Endothelial cell of umbilical vein (primary cell): ENCODE measurements around the gene OR52I1. TPM values are rescaled to one million over a fixed set of nuclear protein-coding genes. Genes with fewer than 3 reads are reported as not detected.

Source experiments
- BruUV-seq: library from RNA; stranded (reverse); fragments of 400-500 nt; replicated peaks from 2 replicates; lab custom pipeline; 2021; lab: Mats Ljungman, UMichigan
- CTCF ChIA-PET: fragments of 300-600, 350-600 bp; sonication (Branson Sonifier 250); formaldehyde crosslinking; loops from one replicate; lab custom pipeline; 2021; ENCODE audit warnings: antibody characterized with exemption, inconsistent platforms; lab: Charles Lee
- POLR2A ChIA-PET: fragments of 300-600, 350-600 bp; sonication (Branson Sonifier 250); formaldehyde crosslinking; loops from one replicate; lab custom pipeline; 2021; ENCODE audit warnings: antibody characterized with exemption, inconsistent platforms; lab: Charles Lee
- DNase-seq: peaks from one replicate; pipeline ENCODE4 v3.0.0-alpha.2; 2011; ENCODE audit warnings: low read depth, low spot score
- FAIRE-seq: peaks from 2 replicates; lab custom pipeline; 2011; peaks lifted over from hg19 to GRCh38; lab: Jason Lieb, UNC
- H2AFZ ChIP-seq: 2 replicates; pipeline ENCODE4 v1.6.0; 2012; ENCODE audit warnings: low read depth, low read length, control low read depth, inconsistent platforms
- H3K27ac ChIP-seq: 2 replicates; pipeline ENCODE4 v1.5.1; 2011; ENCODE audit warnings: low read depth, mild to moderate bottlenecking, control low read depth, low read length, moderate library complexity; ENCODE audit not compliant: insufficient read depth
- H3K27me3 ChIP-seq, 2 experiments: 2 replicates each; pipeline versions ENCODE4 v1.6.0 to v1.6.1; 2011; ENCODE audit warnings: low read length in 2 of 2, mixed read lengths in 1 of 2; ENCODE audit not compliant: control insufficient read depth in 2 of 2, insufficient read depth in 2 of 2
- H3K36me3 ChIP-seq, 2 experiments: 2 replicates in 1 of 2; 3 replicates in 1 of 2; pipeline ENCODE4 v1.5.1; 2011; ENCODE audit warnings: low read length in 2 of 2, mild to moderate bottlenecking in 1 of 2, moderate library complexity in 1 of 2; ENCODE audit not compliant: control insufficient read depth in 2 of 2, insufficient read depth in 2 of 2; ENCODE audit errors: extremely low read depth in 1 of 2
- H3K4me1 ChIP-seq: 3 replicates; pipeline ENCODE4 v1.5.1; 2011; ENCODE audit warnings: mild to moderate bottlenecking, low read length; ENCODE audit not compliant: control insufficient read depth, insufficient read depth; ENCODE audit errors: extremely low read depth
- H3K4me2 ChIP-seq: 2 replicates; pipeline ENCODE4 v1.6.1; 2011; ENCODE audit warnings: low read length, control low read depth, mixed read lengths; ENCODE audit not compliant: insufficient read depth
- H3K4me3 ChIP-seq, 3 experiments: fragments of 200-600 bp in 1 of 3; sonication (generic), shearing (Covaris generic) in 1 of 3; replicated peaks in 1 of 3; 2 replicates each; pipeline ENCODE4 v1.5.1; 2011 to 2016; ENCODE audit warnings: control low read depth in 3 of 3, low read length in 3 of 3, mild to moderate bottlenecking in 2 of 3, inconsistent platforms in 1 of 3, low read depth in 1 of 3, moderate library complexity in 1 of 3; ENCODE audit not compliant: insufficient read depth in 1 of 3
- H3K79me2 ChIP-seq: 2 replicates; pipeline ENCODE4 v1.6.0; 2012; ENCODE audit warnings: low read length, inconsistent platforms; ENCODE audit not compliant: control insufficient read depth, insufficient read depth
- H3K9ac ChIP-seq: replicated peaks from 2 replicates; pipeline ENCODE3; 2011; ENCODE audit warnings: low read length, control low read depth; ENCODE audit not compliant: insufficient read depth; ENCODE audit errors: extremely low read depth
- H3K9me1 ChIP-seq: replicated peaks from 3 replicates; pipeline ENCODE4 v1.6.0; 2011; ENCODE audit warnings: mild to moderate bottlenecking, low read length; ENCODE audit not compliant: control insufficient read depth, insufficient read depth; ENCODE audit errors: extremely low read depth
- H3K9me3 ChIP-seq: replicated peaks from 2 replicates; pipeline ENCODE4 v1.5.1; 2012; ENCODE audit warnings: low read length, inconsistent platforms; ENCODE audit not compliant: control insufficient read depth, insufficient read depth
- H4K20me1 ChIP-seq: replicated peaks from 2 replicates; pipeline ENCODE3; 2011; ENCODE audit warnings: mild to moderate bottlenecking, low read length; ENCODE audit not compliant: control insufficient read depth, insufficient read depth; ENCODE audit errors: extremely low read depth
- FOS ChIP-seq: IDR thresholded peaks from 2 replicates; pipeline ENCODE4 v1.6.1; 2011; ENCODE audit warnings: mild to moderate bottlenecking, low read length, moderate library complexity, borderline replicate concordance; ENCODE audit not compliant: insufficient read depth
- JUN ChIP-seq: IDR thresholded peaks from 2 replicates; pipeline ENCODE4 v1.6.1; 2011; ENCODE audit warnings: borderline replicate concordance, low read depth; ENCODE audit not compliant: insufficient read length, insufficient read depth
- MYC ChIP-seq: IDR thresholded peaks from one replicate; pipeline ENCODE4 v1.6.1; 2011; ENCODE audit warnings: mild to moderate bottlenecking, low read depth, low read length
- dilution Hi-C: fragments of 300-500 bp; cut with MboI; formaldehyde crosslinking; loops from one replicate; pipeline ENCODE4 v1.15.0; 2019; ENCODE audit warnings: low sequenced_read_pairs; ENCODE audit not compliant: extremely low pct_ligation_motif_present
- intact Hi-C: fragments of 100-400 bp; cut with micrococcal nuclease; formaldehyde crosslinking; loops from one replicate; pipeline ENCODE4 v1.10.0; 2022
- polyA plus RNA-seq, 4 experiments: library from polyadenylated mRNA; depleted of rRNA in 3 of 4; stranded (reverse) in 3 of 4; unstranded in 1 of 4; fragments of >200 nt; gene quantifications; 2 replicates each; pipeline versions ENCODE4 v1.2.1 to v1.2.3, GENCODE V29; 2011 to 2012; ENCODE audit warnings: missing spikeins in 1 of 4
- total RNA-seq: library from RNA; stranded (reverse); gene quantifications from 2 replicates; pipeline ENCODE4 v1.2.3, GENCODE V29; 2021
- TF ChIP-seq, protein P1 (sequence below), 2 donors: IDR thresholded peaks; 1 replicate in 1 of 2; 2 replicates in 1 of 2; pipeline ENCODE4 v1.5.1; 2011; ENCODE audit warnings: low read length in 2 of 2, mild to moderate bottlenecking in 2 of 2, moderate library complexity in 2 of 2, control low read depth in 1 of 2, inconsistent platforms in 1 of 2, low read depth in 1 of 2; ENCODE audit not compliant: insufficient read depth in 1 of 2; ENCODE audit errors: extremely low read depth in 1 of 2

OR52I1 gene
- total and polyA plus RNA-seq, 2 donors (not counting 3 experiments of a cell fraction or from before 2014, with no cell fraction given): not detected

DNA sequence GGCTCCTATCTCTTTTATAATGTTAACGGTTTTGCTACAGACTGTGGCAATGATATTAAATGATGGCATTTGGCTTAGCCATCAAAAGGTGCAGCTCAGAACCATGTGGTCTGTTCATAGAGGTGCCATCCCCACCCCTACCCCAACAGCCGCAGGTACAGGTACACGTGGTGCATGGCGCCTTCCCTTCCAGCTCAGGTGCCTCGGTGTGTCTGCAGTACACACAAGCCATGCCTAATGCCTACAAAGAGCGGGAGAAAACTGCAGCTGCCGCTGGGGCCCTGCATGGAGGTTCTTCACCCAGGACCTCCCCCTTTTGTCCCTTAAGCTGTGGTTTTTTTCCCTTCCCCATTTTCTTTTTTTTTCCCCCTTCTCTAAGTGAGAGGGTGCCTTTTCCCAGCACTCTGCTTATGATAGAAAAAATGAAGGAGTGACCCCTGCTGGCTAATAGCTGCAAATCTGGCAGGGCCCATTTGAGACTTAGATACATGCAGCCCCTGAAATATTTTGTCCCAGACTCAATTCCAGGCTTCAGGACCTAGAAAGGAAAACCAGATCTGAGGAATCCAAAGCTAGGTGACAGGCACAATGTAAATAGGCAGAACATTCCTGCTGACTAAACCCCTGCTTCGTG, 42.4 kb upstream of the OR52I1 start:
- Histone ChIP-seq H3K9me1 (no peaks in the 10 kb centered on the region), H3K79me2 (no peaks in the 10 kb centered on the region), H3K4me1 (no peaks in the 10 kb centered on the region), H3K9ac (no peak overlapping the region), H3K4me3 (no peak overlapping the region), H2AFZ (no peak overlapping the region), H3K9me3 (no peaks in the 10 kb centered on the region), H3K4me2 (no peak overlapping the region), H3K27me3 (no peaks in the 10 kb centered on the region), H4K20me1 (no peaks in the 10 kb centered on the region), H3K36me3 (no peaks in the 10 kb centered on the region), H3K27ac (no peak overlapping the region)
- POLR2A ChIA-PET: no interaction called here
- CTCF ChIA-PET: interaction anchor here (0.9 to 4.9 kb wide), 10 partner anchors 8 to 369 kb away, joined by 3 to 90 read pairs (median 5); partner anchors contain the start of gene TRIM21
- no peak for TF ChIP-seq JUN
- TF ChIP-seq MYC: no peak
- TF ChIP-seq, protein P1, sequence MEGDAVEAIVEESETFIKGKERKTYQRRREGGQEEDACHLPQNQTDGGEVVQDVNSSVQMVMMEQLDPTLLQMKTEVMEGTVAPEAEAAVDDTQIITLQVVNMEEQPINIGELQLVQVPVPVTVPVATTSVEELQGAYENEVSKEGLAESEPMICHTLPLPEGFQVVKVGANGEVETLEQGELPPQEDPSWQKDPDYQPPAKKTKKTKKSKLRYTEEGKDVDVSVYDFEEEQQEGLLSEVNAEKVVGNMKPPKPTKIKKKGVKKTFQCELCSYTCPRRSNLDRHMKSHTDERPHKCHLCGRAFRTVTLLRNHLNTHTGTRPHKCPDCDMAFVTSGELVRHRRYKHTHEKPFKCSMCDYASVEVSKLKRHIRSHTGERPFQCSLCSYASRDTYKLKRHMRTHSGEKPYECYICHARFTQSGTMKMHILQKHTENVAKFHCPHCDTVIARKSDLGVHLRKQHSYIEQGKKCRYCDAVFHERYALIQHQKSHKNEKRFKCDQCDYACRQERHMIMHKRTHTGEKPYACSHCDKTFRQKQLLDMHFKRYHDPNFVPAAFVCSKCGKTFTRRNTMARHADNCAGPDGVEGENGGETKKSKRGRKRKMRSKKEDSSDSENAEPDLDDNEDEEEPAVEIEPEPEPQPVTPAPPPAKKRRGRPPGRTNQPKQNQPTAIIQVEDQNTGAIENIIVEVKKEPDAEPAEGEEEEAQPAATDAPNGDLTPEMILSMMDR (IDR thresholded peaks at IDR 0.05; ENCODE audit: extremely low read depth in 1 of 2, insufficient read depth in 1 of 2, low read depth in 1 of 2, low read length in 2 of 2): peak; percentile 32 to 40
- TF ChIP-seq FOS: no peak
- intact Hi-C loops: loop anchor here (1.0 kb wide), 2 partner anchors 364 to 369 kb away; no protein-coding TSS in a partner anchor
- dilution Hi-C loops: no loop called here
- BruUV-seq: no TSS peak
- DNase-seq (peak; percentile 14), FAIRE-seq (peak; percentile 52)
